A549 (cell line): ENCODE results near the gene COL15A1. TPM values are rescaled to one million over a fixed set of nuclear protein-coding genes. Genes with fewer than 3 reads are reported as not detected.

Experiments used
- ATAC-seq, 2 experiments: fragments of 200-7000 bp in 1 of 2; fragments of >200 bp in 1 of 2; cut with Nextera tagmentation in 1 of 2; cut with Tn5 transposase in 1 of 2; 3 replicates each; pipeline versions ENCODE4 v1.8.0 to v1.9.1; 2018 to 2020; ENCODE audit warnings: mild to moderate bottlenecking in 1 of 2, moderate library complexity in 1 of 2
- CTCF ChIA-PET: fragments of 300-600 bp; sonication (Branson Sonifier 250); formaldehyde crosslinking; extraction: SDS; loops from one replicate; lab custom pipeline; 2021; ENCODE audit warnings: antibody characterized with exemption, inconsistent platforms; lab: Yijun Ruan, JAX
- POLR2A ChIA-PET: fragments of 350-600 bp; formaldehyde crosslinking; extraction: SDS; loops from one replicate; lab custom pipeline; 2021; ENCODE audit warnings: antibody characterized with exemption, inconsistent platforms; lab: Yijun Ruan, JAX
- DNase-seq, 2 experiments: peaks; one replicate each; pipeline versions ENCODE4 v3.0.0 to v3.0.0-alpha.2; 2011 to 2016; ENCODE audit warnings: low read depth in 1 of 2, low spot score in 1 of 2
- FAIRE-seq: peaks from 2 replicates; lab custom pipeline; 2011; peaks lifted over from hg19 to GRCh38; lab: Jason Lieb, UNC
- H3K27ac ChIP-seq, 2 experiments: fragments of >200 bp; sonication (Bioruptor Twin); formaldehyde crosslinking; 3 replicates each; pipeline ENCODE4 v1.5.1; 2016 to 2017
- H3K4me1 ChIP-seq: fragments of >200 bp; sonication (Bioruptor Twin); formaldehyde crosslinking; 3 replicates; pipeline ENCODE4 v1.6.1; 2016
- H3K4me2 ChIP-seq: fragments of >200 bp; sonication (Bioruptor Twin); formaldehyde crosslinking; 3 replicates; pipeline ENCODE4 v1.6.1; 2016
- H3K4me3 ChIP-seq: fragments of >200 bp; sonication (Bioruptor Twin); formaldehyde crosslinking; 3 replicates; pipeline ENCODE4 v1.5.1; 2016
- H3K9me3 ChIP-seq: fragments of >200 bp; sonication (Bioruptor Twin); formaldehyde crosslinking; 3 replicates; pipeline ENCODE4 v1.6.1; 2016
- BHLHE40 ChIP-seq: IDR thresholded peaks from 2 replicates; pipeline ENCODE4 v1.6.1; 2012; ENCODE audit warnings: low read depth, low read length, inconsistent platforms
- CBX8 ChIP-seq: fragments of 200-600 bp; sonication (generic); IDR thresholded peaks from 2 replicates; pipeline ENCODE4 v1.6.1; 2016
- CHD2 ChIP-seq: fragments of 150-350 bp; IDR thresholded peaks from 2 replicates; pipeline ENCODE4 v1.6.1; 2014; ENCODE audit warnings: low read length; ENCODE audit not compliant: partially characterized antibody
- CTCF ChIP-seq: fragments of >200 bp; sonication (Bioruptor Twin); formaldehyde crosslinking; IDR thresholded peaks from 3 replicates; pipeline ENCODE4 v1.5.1; 2016
- EHF ChIP-seq: fragments of 250-450 bp; sonication (Bioruptor Pico); IDR thresholded peaks from 2 replicates; pipeline ENCODE4 v1.5.0; 2020; ENCODE audit warnings: mild to moderate bottlenecking
- ESRRA ChIP-seq: fragments of 150-350 bp; IDR thresholded peaks from 2 replicates; pipeline ENCODE4 v1.6.1; 2014; ENCODE audit warnings: mild to moderate bottlenecking, low read length, borderline replicate concordance
- HOXB13 ChIP-seq: fragments of 250-450 bp; sonication (Bioruptor Pico); IDR thresholded peaks from 2 replicates; pipeline ENCODE4 v1.5.0; 2020; ENCODE audit warnings: low read depth, mild to moderate bottlenecking, moderate library complexity
- JUN ChIP-seq, 2 experiments: fragments of >200 bp; sonication (Bioruptor Twin); formaldehyde crosslinking; IDR thresholded peaks; 2 replicates in 1 of 2; 3 replicates in 1 of 2; pipeline ENCODE4 v1.6.1; 2016 to 2017
- JUNB ChIP-seq: fragments of >200 bp; sonication (Bioruptor Twin); formaldehyde crosslinking; IDR thresholded peaks from 2 replicates; pipeline ENCODE4 v1.6.1; 2016
- MYC ChIP-seq: IDR thresholded peaks from 2 replicates; pipeline ENCODE4 v1.6.1; 2012; ENCODE audit warnings: mild to moderate bottlenecking, inconsistent platforms, low read length, improper control_type of control experiment, borderline replicate concordance
- NFE2L2 ChIP-seq: fragments of 150-350 bp; conservative IDR thresholded peaks from 2 replicates; pipeline ENCODE4 v1.6.1; 2014; ENCODE audit warnings: low read length
- NPAS2 ChIP-seq: fragments of 250-450 bp; sonication (Bioruptor Pico); IDR thresholded peaks from 2 replicates; pipeline ENCODE4 v1.8.0; 2022; ENCODE audit warnings: mild to moderate bottlenecking, moderate library complexity, borderline replicate concordance
- PHF8 ChIP-seq: fragments of 200-600 bp; sonication (generic); IDR thresholded peaks from 2 replicates; pipeline ENCODE4 v1.6.1; 2016; ENCODE audit warnings: low read depth, mild to moderate bottlenecking, antibody characterized with exemption, moderate library complexity, borderline replicate concordance
- POLR2A ChIP-seq: IDR thresholded peaks from 2 replicates; pipeline ENCODE4 v1.6.1; 2012; ENCODE audit warnings: mild to moderate bottlenecking, low read length
- RAD21 ChIP-seq, 2 experiments: fragments of >200 bp in 1 of 2; sonication (Bioruptor Twin) in 1 of 2; formaldehyde crosslinking in 1 of 2; IDR thresholded peaks in 1 of 2; conservative IDR thresholded peaks in 1 of 2; 2 replicates in 1 of 2; 3 replicates in 1 of 2; pipeline ENCODE4 v1.6.1; 2012 to 2018; ENCODE audit warnings: inconsistent platforms in 1 of 2
- REST ChIP-seq: fragments of 200-600 bp; sonication (generic); IDR thresholded peaks from 2 replicates; pipeline ENCODE4 v1.6.1; 2016; ENCODE audit warnings: antibody characterized with exemption, mild to moderate bottlenecking, moderate library complexity
- RNF2 ChIP-seq: fragments of 200-600 bp; sonication (generic); IDR thresholded peaks from 2 replicates; pipeline ENCODE4 v1.6.1; 2016; ENCODE audit warnings: low read depth, mild to moderate bottlenecking, antibody characterized with exemption, moderate library complexity, borderline replicate concordance
- SMC3 ChIP-seq: fragments of >200 bp; sonication (Bioruptor Twin); formaldehyde crosslinking; IDR thresholded peaks from 3 replicates; pipeline ENCODE4 v1.6.1; 2018; ENCODE audit warnings: inconsistent platforms
- TP53 ChIP-seq: fragments of 250-450 bp; sonication (Bioruptor Pico); IDR thresholded peaks from 2 replicates; pipeline ENCODE4 v1.5.0; 2021; ENCODE audit warnings: mild to moderate bottlenecking, moderate library complexity
- USF2 ChIP-seq: fragments of 450-650 bp; IDR thresholded peaks from 2 replicates; pipeline ENCODE4 v1.6.1; 2014; ENCODE audit warnings: antibody characterized with exemption
- ZFP36 ChIP-seq: fragments of 450-650 bp; IDR thresholded peaks from 2 replicates; pipeline ENCODE4 v1.6.1; 2014; ENCODE audit warnings: borderline replicate concordance; ENCODE audit not compliant: partially characterized antibody
- ZNF302 ChIP-seq: fragments of 250-450 bp; sonication (Bioruptor Pico); IDR thresholded peaks from 2 replicates; pipeline ENCODE4 v1.9.0; 2021; ENCODE audit warnings: inconsistent platforms, mild to moderate bottlenecking, moderate library complexity
- ZSCAN20 ChIP-seq: fragments of 250-450 bp; sonication (Bioruptor Pico); IDR thresholded peaks from 2 replicates; pipeline ENCODE4 v1.8.0; 2022; ENCODE audit warnings: mild to moderate bottlenecking, moderate library complexity
- WGBS: methylation state at CpG from one replicate; pipeline ENCODE4 v1.1.6; 2017; ENCODE audit errors: missing lambda C conversion rate; 5-methylcytosine and 5-hydroxymethylcytosine counted together
- polyA plus RNA-seq, 4 experiments: library from polyadenylated mRNA; depleted of rRNA in 3 of 4; stranded (reverse); fragments of >200 nt; fragmentation: RNase III in 1 of 4; extraction: RNeasy Plus Mini Kit Qiagen cat#74134 plus additional on column Dnase treatment in 1 of 4; gene quantifications; 2 replicates in 3 of 4; 3 replicates in 1 of 4; pipeline ENCODE4 v1.2.3, GENCODE V29; 2011 to 2017
- TF ChIP-seq, protein P1 (sequence below): IDR thresholded peaks from 2 replicates; pipeline ENCODE4 v1.6.1; 2012
- TF ChIP-seq, protein P2 (sequence below): fragments of 250-450 bp; sonication (Bioruptor Pico); IDR thresholded peaks from 2 replicates; pipeline ENCODE4 v1.5.0; 2021; ENCODE audit warnings: mild to moderate bottlenecking, moderate library complexity, borderline replicate concordance

The COL15A1 gene
- polyA plus RNA-seq, 2 of the 4 experiments (the other 2 are of a cell fraction): 0.09 to 0.12 TPM

DNA sequence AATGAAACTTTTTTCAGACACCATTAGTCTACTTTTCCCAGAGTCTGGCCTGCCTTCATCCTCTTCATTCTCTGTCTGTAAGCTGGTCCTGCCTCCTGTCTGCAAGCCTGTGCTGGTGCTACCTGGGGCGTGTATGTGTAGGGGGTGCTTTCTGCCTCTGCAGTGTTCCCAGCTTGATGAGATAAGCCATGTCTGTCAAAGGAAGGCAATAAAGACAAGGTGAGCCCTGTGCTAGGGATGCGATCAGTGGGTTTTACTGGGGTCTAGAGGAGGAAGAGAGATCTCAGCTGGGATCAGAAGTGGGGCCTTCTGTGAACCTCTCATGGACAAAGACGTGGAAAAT is 83.2 kb downstream of the COL15A1 start:
- no peak for FAIRE-seq
- Histone ChIP-seq H3K4me3 (no peak overlapping the region), H3K4me2 (no peak overlapping the region), H3K4me1 (no peaks in the 10 kb centered on the region), H3K9me3 (no peaks in the 10 kb centered on the region), H3K27ac (no peak overlapping the region)
- ATAC-seq: no peak
- POLR2A ChIA-PET: no interaction called here
- CTCF ChIA-PET: interaction anchor here (0.9 to 1.8 kb wide), 7 partner anchors 9 to 986 kb away, joined by 3 to 6 read pairs (median 3); no protein-coding TSS in a partner anchor
- TF ChIP-seq HOXB13 (CRISPR knock-in tag) (no peak), JUN (IDR thresholded peaks at IDR 0.05) (no peak), BHLHE40 (no peak), TP53 (CRISPR knock-in tag) (no peak), MYC (no peak), SMC3 (no peak), POLR2A (no peak), NPAS2 (no peak), CHD2 (no peak), ZFP36 (no peak), RAD21 (conservative IDR thresholded peaks at IDR 0.05 in 1 of 2, IDR thresholded peaks at IDR 0.05 in 1 of 2) (no peak), ESRRA (no peak), ZSCAN20 (CRISPR knock-in tag) (no peak), PHF8 (no peak), NFE2L2 (no peak)
- DNase-seq: no peak
- 48% methylated on average over 3 of the region's 3 CpGs for WGBS

DNA sequence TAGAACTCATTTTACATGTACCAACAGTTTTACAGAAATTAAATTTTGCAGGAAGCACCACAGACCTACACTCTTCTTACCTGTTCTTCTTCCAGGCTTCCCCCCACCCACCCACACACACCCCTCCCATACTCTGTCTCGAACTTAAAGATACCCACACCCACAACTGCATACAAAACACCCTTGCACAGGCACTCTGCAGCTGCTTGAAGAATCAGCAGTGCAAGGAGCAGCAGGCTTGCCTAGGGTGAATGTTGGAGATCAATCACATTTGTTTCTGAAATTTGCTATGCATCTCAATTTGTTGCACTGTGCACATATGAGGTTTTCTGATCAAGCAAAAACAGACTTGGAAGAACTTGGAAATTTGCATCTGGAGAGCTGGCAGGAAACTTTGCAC is 83.7 kb downstream of the COL15A1 start:
- FAIRE-seq (no peak), ATAC-seq (no peak), DNase-seq (no peak)
- Histone ChIP-seq H3K9me3 (no peaks in the 10 kb centered on the region), H3K27ac (no peak overlapping the region), H3K4me1 (no peaks in the 10 kb centered on the region), H3K4me2 (no peak overlapping the region), H3K4me3 (no peak overlapping the region)
- WGBS: 0% methylated on average over 1 of the region's 1 CpG
- POLR2A ChIA-PET: no interaction called here
- TF ChIP-seq CTCF (no peak), PHF8 (no peak), NFE2L2 (no peak), BHLHE40 (no peak), ZNF302 (no peak), SMC3 (no peak), REST (no peak), EHF (no peak), JUNB (no peak), CBX8 (no peak), USF2 (no peak), RNF2 (no peak)
- TF ChIP-seq, protein P1, sequence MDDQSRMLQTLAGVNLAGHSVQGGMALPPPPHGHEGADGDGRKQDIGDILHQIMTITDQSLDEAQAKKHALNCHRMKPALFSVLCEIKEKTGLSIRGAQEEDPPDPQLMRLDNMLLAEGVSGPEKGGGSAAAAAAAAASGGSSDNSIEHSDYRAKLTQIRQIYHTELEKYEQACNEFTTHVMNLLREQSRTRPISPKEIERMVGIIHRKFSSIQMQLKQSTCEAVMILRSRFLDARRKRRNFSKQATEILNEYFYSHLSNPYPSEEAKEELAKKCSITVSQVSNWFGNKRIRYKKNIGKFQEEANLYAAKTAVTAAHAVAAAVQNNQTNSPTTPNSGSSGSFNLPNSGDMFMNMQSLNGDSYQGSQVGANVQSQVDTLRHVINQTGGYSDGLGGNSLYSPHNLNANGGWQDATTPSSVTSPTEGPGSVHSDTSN: no peak
- TF ChIP-seq, protein P2, sequence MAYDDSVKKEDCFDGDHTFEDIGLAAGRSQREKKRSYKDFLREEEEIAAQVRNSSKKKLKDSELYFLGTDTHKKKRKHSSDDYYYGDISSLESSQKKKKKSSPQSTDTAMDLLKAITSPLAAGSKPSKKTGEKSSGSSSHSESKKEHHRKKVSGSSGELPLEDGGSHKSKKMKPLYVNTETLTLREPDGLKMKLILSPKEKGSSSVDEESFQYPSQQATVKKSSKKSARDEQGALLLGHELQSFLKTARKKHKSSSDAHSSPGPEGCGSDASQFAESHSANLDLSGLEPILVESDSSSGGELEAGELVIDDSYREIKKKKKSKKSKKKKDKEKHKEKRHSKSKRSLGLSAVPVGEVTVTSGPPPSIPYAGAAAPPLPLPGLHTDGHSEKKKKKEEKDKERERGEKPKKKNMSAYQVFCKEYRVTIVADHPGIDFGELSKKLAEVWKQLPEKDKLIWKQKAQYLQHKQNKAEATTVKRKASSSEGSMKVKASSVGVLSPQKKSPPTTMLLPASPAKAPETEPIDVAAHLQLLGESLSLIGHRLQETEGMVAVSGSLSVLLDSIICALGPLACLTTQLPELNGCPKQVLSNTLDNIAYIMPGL (CRISPR knock-in tag): no peak
- CTCF ChIA-PET: interaction anchor here (0.9 to 1.8 kb wide), 7 partner anchors 10 to 985 kb away, joined by 3 to 6 read pairs (median 3); no protein-coding TSS in a partner anchor
